Forelimb muscle (tissue), 1 donor: ENCODE measurements around the gene FAM117B. TPM values are rescaled to one million over a fixed set of nuclear protein-coding genes. Genes with fewer than 3 reads are reported as not detected.
"Not testable (repeated sequence)": the region's sequence is repeated elsewhere in the genome, so short reads cannot be mapped to it uniquely, and the experiment has no call there.

Source experiments
- DNase-seq: peaks from one replicate; pipeline ENCODE4 v3.0.0-alpha.2; 2013; ENCODE audit warnings: low read depth
- polyA plus RNA-seq: library from polyadenylated mRNA; unstranded; fragments of 120-200 nt; gene quantifications from one replicate; pipeline ENCODE4 v1.2.1, GENCODE V29; 2013; ENCODE audit not compliant: insufficient read length

Gene FAM117B
- polyA plus RNA-seq, 1 donor = 3.0 TPM

GRCh38 chr2:202758604-202759003 is 123.8 kb downstream of the FAM117B start:
- no peak for DNase-seq

- DNase-seq = no peak
These were observed 126.1 kb downstream of the FAM117B start for GRCh38 chr2:202760848-202761247.

- no peak for DNase-seq
These were observed 127.8 kb downstream of the FAM117B start for GRCh38 chr2:202762556-202762955.

DNA sequence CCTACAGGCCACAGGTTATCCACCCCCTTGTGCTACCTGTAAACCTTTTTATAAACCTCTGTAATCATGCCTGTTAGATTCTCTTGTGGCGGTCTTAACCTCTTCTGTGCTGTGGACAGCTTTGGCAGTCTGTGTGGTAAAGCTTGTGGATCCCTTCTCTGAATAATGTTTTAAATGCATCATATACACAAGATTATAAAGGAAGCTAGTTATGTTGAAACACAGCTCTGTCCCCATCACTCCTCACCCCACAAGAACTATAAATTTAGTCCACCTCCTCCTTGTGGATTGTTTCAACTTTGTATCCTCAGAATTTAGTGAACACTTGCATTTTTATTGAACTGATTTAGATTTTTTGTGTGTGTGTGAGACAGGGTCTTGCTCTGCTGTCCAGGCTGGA is 129.1 kb downstream of the FAM117B start:
- DNase-seq = no peak

DNA sequence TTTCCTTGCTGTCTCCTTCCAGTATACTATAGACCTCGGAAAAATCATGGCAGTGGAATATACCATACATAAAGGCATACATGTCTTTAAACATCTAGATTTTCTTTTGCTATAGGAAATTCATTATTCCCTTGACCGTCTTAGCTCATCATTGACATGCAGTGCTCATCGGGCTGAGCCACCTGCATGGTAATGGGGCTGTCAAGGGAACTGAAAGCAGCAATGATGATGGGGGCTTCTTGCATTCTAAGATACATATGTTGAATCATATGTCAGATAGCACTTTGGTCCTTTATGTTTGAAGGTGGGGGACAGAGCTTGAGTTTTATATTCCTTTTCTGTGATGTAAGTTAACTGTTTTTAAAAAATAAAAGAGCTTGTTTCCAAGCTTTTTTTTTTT is 130.2 kb downstream of the FAM117B start:
- DNase-seq = no peak

- no peak for DNase-seq
These were observed 130.7 kb downstream of the FAM117B start for GRCh38 chr2:202765436-202765835.

DNA sequence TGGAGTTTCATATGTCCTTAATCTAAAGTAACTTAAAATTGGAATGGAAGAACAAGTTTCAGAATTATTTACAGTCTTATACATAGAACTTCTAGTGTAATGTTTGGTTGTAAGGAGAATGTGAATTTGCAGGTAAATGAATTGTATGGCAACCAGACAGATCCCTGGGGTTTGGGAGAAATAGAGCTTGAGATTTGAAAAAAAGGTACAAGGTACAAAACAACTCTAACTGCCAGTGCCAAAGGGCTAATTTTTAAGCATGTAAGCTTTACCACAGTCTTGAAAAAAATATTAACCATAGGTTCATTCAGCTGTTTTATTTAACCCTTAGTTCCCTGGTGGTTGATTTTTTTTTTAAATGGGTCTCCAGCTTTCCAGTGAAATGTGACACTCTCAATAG is 133.5 kb downstream of the FAM117B start:
- no peak for DNase-seq

GRCh38 chr2:202769201-202769600 is 134.4 kb downstream of the FAM117B start:
- no peak for DNase-seq

DNA sequence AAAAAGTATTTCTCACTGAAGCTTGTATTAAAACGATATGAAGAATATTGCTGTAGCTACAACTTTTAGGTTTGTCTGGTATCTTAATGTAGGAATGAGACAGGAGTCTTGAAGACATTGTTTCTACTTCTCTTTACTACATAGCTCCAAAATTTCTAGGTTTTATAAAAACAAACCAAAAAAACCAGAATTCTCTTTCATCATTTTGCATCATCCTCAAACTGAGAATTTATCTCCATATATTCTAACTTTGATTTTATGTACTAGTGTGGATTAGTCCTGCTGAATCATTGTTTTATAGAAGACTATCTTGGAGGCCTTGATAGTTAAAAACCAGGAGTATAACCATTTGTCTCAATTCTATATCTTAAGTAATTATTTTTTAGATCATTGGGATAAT is 136.6 kb downstream of the FAM117B start:
- DNase-seq = no peak

GRCh38 chr2:202771741-202772460 is 137.1 kb downstream of the FAM117B start:
- DNase-seq = no peak

- DNase-seq = no peak
These were observed 138.7 kb downstream of the FAM117B start for GRCh38 chr2:202773301-202773973.

GRCh38 chr2:202774104-202774503 is 139.3 kb downstream of the FAM117B start:
- DNase-seq = no peak

- no peak for DNase-seq
These were observed 143.4 kb downstream of the FAM117B start for GRCh38 chr2:202778217-202778616.

DNA sequence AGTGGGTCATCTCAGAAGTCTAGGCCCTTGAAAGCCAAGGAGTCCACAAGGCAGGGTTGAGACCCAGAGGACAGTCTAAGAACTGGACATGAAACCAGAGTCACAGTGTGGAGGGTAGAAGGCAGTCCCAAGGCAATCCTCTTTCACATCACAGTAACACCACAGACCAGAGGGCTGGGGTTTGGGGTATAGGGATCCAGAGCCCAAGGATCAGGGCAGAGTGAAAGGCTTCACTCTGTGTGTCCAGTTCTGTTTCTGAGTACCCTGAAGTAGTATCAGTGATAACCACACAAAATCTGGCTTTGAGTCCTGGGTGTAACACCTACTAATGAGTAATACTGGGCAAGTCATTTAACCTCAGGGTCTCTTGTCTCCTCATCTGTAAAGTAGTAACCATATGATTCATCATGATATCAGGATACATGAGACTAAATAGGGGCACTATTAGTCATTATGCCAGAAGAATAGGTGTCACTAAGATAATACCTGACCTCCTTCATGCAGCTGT is 145.8 kb downstream of the FAM117B start:
- DNase-seq = no peak

GRCh38 chr2:202782940-202783558 is 148.3 kb downstream of the FAM117B start:
- DNase-seq = no peak

DNA sequence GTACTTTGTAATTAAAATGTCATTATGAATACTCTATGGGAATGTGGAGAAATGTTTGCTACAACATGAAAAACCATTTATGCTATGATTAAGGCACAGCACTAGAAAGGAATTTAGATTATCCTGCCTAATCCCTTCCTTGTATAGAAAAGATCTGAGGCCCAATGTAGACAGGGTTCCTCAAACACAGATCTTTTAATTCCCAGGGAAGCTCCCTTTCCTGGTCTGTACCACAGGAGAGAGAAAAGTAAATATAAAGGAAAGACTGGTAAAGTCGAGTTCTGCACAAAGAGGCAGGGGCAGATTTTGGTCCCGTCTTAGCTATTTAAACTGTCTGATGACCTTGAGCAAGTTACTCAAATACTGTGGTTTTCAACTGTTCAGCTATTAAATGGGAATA is 152.1 kb downstream of the FAM117B start:
- no peak for DNase-seq

DNA sequence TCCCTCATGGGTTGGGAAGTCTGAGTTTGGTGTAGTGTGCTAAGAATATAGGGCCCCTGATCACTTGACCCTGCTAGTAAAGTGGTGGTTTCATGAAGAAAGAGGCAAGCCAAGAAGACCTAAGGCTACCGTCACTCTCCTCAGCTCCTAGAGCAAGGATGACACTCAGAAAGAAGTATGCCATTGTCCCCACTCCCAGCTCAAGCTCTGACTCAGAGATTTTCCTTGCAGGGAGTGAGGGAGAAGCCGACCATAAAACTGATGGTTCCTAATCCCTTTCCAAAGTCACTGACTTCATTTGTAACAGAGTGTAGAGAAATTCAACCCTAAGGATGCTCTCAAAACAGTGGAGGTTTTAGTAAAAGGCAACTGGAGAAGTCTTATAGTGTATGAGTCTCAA is 155.9 kb downstream of the FAM117B start:
- no peak for DNase-seq

GRCh38 chr2:202797944-202798343 is 163.2 kb downstream of the FAM117B start:
- DNase-seq = no peak

DNA sequence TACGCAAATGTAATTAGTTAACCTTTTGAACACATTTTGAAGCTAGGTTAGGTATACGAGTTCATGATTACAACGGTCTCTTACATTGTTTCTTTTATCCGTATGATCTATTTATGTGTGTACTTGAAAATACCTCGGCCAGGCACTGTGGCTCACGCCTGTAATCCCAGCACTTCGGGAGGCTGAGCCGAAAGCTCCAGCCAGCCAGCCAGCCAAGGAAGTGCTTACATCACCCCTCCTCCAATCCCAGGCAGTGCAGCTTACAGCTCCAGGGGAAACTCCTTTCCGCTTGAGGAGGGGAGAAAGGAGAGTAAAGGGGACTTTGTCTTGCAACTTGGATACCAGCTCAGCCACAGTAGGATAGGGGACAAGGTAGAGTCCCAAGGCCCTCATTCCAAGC is 171.1 kb downstream of the FAM117B start:
- DNase-seq = not testable (repeated sequence)

- DNase-seq = not testable (repeated sequence)
These were observed 172.8 kb downstream of the FAM117B start for GRCh38 chr2:202807431-202808138.

DNA sequence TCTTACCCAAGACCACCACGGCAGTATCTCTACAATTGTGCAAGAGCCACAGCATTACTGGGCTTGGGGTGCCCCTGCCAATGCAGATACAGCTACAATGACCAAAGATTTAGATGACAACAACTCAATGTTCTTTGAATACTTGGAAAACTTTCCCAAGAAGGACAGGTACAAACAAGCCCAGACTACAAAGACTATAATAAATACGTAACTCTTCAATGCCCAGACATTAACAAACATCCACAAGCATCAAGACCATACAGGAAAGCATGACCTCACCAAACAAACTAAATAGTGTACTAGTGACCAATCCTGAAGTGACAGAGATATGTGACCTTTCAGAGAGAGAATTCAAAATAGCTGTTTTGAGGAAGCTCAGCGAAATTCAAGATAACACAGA is 174.0 kb downstream of the FAM117B start:
- DNase-seq = no peak

GRCh38 chr2:202813387-202813786 is 178.6 kb downstream of the FAM117B start:
- no peak for DNase-seq
